Measurements from ENCODE around the gene CABLES2. TPM values are rescaled to one million over a fixed set of nuclear protein-coding genes. Genes with fewer than 3 reads are reported as not detected.

Gene CABLES2
- polyA plus RNA-seq, 2 of the 4 experiments (the other 2 are of a cell fraction) = 3.9 to 7.7 TPM

- DNase-seq (ENCODE audit: low read depth in 1 of 2, low spot score in 1 of 2) (no peak), ATAC-seq (no peak), FAIRE-seq (no peak)
- H3K4me2 ChIP-seq = no peak overlapping the region
- no peak for TF ChIP-seq ESRRA (IDR thresholded peaks at IDR 0.05; ENCODE audit: borderline replicate concordance, low read length)
- TF ChIP-seq, protein P1, sequence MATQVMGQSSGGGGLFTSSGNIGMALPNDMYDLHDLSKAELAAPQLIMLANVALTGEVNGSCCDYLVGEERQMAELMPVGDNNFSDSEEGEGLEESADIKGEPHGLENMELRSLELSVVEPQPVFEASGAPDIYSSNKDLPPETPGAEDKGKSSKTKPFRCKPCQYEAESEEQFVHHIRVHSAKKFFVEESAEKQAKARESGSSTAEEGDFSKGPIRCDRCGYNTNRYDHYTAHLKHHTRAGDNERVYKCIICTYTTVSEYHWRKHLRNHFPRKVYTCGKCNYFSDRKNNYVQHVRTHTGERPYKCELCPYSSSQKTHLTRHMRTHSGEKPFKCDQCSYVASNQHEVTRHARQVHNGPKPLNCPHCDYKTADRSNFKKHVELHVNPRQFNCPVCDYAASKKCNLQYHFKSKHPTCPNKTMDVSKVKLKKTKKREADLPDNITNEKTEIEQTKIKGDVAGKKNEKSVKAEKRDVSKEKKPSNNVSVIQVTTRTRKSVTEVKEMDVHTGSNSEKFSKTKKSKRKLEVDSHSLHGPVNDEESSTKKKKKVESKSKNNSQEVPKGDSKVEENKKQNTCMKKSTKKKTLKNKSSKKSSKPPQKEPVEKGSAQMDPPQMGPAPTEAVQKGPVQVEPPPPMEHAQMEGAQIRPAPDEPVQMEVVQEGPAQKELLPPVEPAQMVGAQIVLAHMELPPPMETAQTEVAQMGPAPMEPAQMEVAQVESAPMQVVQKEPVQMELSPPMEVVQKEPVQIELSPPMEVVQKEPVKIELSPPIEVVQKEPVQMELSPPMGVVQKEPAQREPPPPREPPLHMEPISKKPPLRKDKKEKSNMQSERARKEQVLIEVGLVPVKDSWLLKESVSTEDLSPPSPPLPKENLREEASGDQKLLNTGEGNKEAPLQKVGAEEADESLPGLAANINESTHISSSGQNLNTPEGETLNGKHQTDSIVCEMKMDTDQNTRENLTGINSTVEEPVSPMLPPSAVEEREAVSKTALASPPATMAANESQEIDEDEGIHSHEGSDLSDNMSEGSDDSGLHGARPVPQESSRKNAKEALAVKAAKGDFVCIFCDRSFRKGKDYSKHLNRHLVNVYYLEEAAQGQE (IDR thresholded peaks at IDR 0.05) = no peak
- no peak for TF ChIP-seq ZC3H11A (IDR thresholded peaks at IDR 0.05)
- TF ChIP-seq POLR2AphosphoS2 (conservative IDR thresholded peaks at IDR 0.05; ENCODE audit: low read length) = no peak
- no peak for TF ChIP-seq EP300 (IDR thresholded peaks at IDR 0.05)
- TF ChIP-seq, protein P2, sequence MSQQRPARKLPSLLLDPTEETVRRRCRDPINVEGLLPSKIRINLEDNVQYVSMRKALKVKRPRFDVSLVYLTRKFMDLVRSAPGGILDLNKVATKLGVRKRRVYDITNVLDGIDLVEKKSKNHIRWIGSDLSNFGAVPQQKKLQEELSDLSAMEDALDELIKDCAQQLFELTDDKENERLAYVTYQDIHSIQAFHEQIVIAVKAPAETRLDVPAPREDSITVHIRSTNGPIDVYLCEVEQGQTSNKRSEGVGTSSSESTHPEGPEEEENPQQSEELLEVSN (IDR thresholded peaks at IDR 0.05; ENCODE audit: borderline replicate concordance, low read depth) = no peak
- no peak for TF ChIP-seq KDM5A (IDR thresholded peaks at IDR 0.05)
- no peak for TF ChIP-seq NR3C1 (IDR thresholded peaks at IDR 0.05)
- TF ChIP-seq, protein P3, sequence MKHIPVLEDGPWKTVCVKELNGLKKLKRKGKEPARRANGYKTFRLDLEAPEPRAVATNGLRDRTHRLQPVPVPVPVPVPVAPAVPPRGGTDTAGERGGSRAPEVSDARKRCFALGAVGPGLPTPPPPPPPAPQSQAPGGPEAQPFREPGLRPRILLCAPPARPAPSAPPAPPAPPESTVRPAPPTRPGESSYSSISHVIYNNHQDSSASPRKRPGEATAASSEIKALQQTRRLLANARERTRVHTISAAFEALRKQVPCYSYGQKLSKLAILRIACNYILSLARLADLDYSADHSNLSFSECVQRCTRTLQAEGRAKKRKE (CRISPR knock-in tag; IDR thresholded peaks at IDR 0.05; ENCODE audit: low read depth) = no peak
- TF ChIP-seq ELK1 (IDR thresholded peaks at IDR 0.05; ENCODE audit: low read depth, low read length) = no peak
- TF ChIP-seq NFE2L2 (conservative IDR thresholded peaks at IDR 0.05; ENCODE audit: low read length) = no peak
- TF ChIP-seq FOXS1 (CRISPR knock-in tag; IDR thresholded peaks at IDR 0.05) = no peak
- TF ChIP-seq, protein P4, sequence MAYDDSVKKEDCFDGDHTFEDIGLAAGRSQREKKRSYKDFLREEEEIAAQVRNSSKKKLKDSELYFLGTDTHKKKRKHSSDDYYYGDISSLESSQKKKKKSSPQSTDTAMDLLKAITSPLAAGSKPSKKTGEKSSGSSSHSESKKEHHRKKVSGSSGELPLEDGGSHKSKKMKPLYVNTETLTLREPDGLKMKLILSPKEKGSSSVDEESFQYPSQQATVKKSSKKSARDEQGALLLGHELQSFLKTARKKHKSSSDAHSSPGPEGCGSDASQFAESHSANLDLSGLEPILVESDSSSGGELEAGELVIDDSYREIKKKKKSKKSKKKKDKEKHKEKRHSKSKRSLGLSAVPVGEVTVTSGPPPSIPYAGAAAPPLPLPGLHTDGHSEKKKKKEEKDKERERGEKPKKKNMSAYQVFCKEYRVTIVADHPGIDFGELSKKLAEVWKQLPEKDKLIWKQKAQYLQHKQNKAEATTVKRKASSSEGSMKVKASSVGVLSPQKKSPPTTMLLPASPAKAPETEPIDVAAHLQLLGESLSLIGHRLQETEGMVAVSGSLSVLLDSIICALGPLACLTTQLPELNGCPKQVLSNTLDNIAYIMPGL (CRISPR knock-in tag; IDR thresholded peaks at IDR 0.05; ENCODE audit: borderline replicate concordance) = no peak
- no peak for TF ChIP-seq SMC3 (IDR thresholded peaks at IDR 0.05)
- H3K27ac ChIP-seq = no peak overlapping the region
- POLR2A ChIA-PET = no interaction called here
- peaks cover 9% of the 10 kb centered on the region; the same call in 1 of the 3 replicates for H3K4me1 ChIP-seq
- WGBS (ENCODE audit: missing lambda C conversion rate) = 67% methylated on average over 17 of the region's 24 CpGs
- CTCF ChIA-PET = interaction anchor here (0.6 to 3.9 kb wide), 13 partner anchors 8 to 380 kb away, joined by 3 to 31 read pairs (median 10); partner anchors contain the start of gene RBBP8NL
- no peaks in the 10 kb centered on the region for H3K9me3 ChIP-seq
- H3K4me3 ChIP-seq = no peak overlapping the region
Observed at GRCh38 chr20:62411479-62412193, 4.6 kb upstream of the CABLES2 start.

DNA sequence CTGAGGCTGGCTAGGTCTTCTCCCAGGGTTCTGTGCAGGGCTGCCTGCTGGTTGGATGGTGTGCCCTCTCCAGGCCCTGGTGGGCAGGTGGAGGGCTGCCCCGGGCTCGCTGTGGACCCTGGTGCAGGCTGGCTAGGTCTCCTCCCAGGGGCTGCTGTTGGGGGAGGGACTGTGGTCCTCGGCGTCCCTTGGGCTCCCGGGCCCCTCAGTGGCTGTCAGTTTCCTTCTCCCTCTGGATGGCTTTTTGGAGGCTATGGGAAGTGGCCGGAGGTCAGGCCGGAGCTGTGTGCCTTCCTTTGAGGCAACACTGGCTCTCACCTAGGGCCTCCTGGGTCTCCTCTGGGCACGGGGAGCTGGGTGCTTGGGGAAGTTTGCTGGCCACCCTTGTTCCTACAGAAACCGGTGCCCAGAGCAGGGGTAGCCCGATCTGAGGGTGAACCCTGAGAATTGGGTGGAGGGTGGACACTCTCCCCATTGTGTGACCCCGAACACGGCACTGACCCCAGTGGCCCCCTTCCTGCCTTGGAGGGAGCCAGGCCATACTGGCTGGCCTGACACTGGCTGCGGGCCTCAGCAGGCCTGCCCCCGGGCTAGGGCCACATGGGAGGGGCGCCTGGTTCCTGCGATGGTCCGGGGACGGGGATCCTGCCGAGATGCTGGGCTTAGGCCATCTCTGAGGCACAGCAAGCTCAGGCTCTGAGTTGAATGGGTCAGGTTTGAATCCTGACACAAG is 3.8 kb upstream of the CABLES2 start:
- Histone ChIP-seq H3K4me3 (no peak overlapping the region), H3K4me2 (peak overlapping the region; percentile 58; the same call in 2 of the 3 replicates), H3K27ac (peak overlapping the region in 1 of 2 experiments; percentile 30; a peak in 2 of 6 replicates), H3K9me3 (no peaks in the 10 kb centered on the region), H3K4me1 (peaks cover 15% of the 10 kb centered on the region)
- TF ChIP-seq RFX5 (IDR thresholded peaks at IDR 0.05) (no peak), MYC (IDR thresholded peaks at IDR 0.05; ENCODE audit: borderline replicate concordance, low read length) (no peak), CBX8 (IDR thresholded peaks at IDR 0.05) (no peak), EHMT2 (IDR thresholded peaks at IDR 0.05; ENCODE audit: low read depth) (no peak)
- CTCF ChIA-PET = interaction anchor here (0.6 to 3.9 kb wide), 34 partner anchors 8 to 393 kb away, joined by 3 to 31 read pairs (median 5); partner anchors contain the start of genes LAMA5 and RBBP8NL
- ATAC-seq (no peak), FAIRE-seq (no peak), DNase-seq (ENCODE audit: low read depth in 1 of 2, low spot score in 1 of 2) (no peak)
- 89% methylated on average over 8 of the region's 19 CpGs for WGBS (ENCODE audit: missing lambda C conversion rate)
- POLR2A ChIA-PET = no interaction called here
